IPS-15b (cell line): ENCODE results near the gene CAPN14.
"Not testable (repeated sequence)": the region's sequence is repeated elsewhere in the genome, so short reads cannot be mapped to it uniquely, and the experiment has no call there.

ENCODE experiments used
- H3K27me3 ChIP-seq: one replicate; pipeline ENCODE4 v1.6.1; 2013; ENCODE audit warnings: low read length; ENCODE audit not compliant: control insufficient read depth, insufficient read depth
- H3K36me3 ChIP-seq: one replicate; pipeline ENCODE4 v1.6.1; 2013; ENCODE audit warnings: low read length; ENCODE audit not compliant: control insufficient read depth, insufficient read depth
- H3K4me1 ChIP-seq: one replicate; pipeline ENCODE4 v1.6.1; 2013; ENCODE audit warnings: mild to moderate bottlenecking, low read length; ENCODE audit not compliant: control insufficient read depth, insufficient read depth
- H3K4me3 ChIP-seq: one replicate; pipeline ENCODE4 v1.5.1; 2013; ENCODE audit warnings: low read depth, low read length
- H3K9ac ChIP-seq: one replicate; pipeline ENCODE4 v1.6.1; 2013; ENCODE audit warnings: low read depth, mild to moderate bottlenecking, low read length
- H3K9me3 ChIP-seq: one replicate; pipeline ENCODE4 v1.6.1; 2013; ENCODE audit warnings: mild to moderate bottlenecking, low read length; ENCODE audit not compliant: control insufficient read depth, insufficient read depth

The CAPN14 gene

DNA sequence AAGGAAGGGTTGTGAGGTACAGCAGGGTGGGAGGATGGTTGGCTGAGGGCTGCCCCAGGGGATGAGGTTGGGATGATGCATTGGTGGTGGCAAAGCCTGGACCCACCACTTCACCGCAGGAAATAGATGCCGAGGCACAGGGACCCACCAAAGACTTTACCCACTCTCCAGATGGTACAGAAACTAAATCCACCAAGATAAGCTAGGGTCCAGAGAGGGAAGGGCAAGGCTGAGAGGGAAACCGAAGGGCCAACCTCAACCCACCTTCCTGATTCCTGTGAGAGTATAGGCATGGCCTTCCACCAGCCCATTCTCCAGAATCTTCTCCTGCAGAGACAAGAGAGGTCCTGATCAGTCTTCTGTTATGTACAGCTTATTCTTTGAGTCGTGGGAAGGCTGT, 18.1 kb downstream of the CAPN14 start:
- Histone ChIP-seq H3K9me3 (no peaks in the 10 kb centered on the region), H3K27me3 (no peaks in the 10 kb centered on the region)

DNA sequence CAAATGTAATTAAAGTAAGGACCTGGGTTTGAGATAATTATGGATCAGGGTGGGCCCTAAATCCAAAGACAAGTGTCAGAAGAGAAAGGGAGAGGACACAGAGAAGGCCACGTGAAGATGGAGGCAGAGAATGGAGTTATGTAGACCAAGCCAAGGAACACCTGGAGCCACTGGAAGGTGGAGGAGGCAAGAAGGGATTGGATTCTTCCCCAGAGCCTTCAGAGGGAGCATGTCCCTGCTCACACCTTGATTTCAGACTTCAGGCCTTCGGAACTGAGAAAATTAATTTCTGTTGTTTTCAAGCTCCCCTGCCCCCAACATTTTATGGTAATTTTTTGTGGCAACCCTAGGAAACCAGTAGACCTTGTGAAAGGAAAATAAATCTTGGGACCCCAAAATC, 19.6 kb downstream of the CAPN14 start:
- Histone ChIP-seq H3K9ac (no peak overlapping the region), H3K36me3 (no peaks in the 10 kb centered on the region), H3K27me3 (no peaks in the 10 kb centered on the region), H3K4me3 (no peak overlapping the region), H3K4me1 (peaks cover 3% of the 10 kb centered on the region), H3K9me3 (no peaks in the 10 kb centered on the region)

More for the DNA sequence above, 18.1 kb downstream of the CAPN14 start:
- peaks cover 3% of the 10 kb centered on the region for H3K4me1 ChIP-seq
- no peaks in the 10 kb centered on the region for H3K36me3 ChIP-seq
- no peak overlapping the region for H3K4me3 ChIP-seq
- no peak overlapping the region for H3K9ac ChIP-seq

DNA sequence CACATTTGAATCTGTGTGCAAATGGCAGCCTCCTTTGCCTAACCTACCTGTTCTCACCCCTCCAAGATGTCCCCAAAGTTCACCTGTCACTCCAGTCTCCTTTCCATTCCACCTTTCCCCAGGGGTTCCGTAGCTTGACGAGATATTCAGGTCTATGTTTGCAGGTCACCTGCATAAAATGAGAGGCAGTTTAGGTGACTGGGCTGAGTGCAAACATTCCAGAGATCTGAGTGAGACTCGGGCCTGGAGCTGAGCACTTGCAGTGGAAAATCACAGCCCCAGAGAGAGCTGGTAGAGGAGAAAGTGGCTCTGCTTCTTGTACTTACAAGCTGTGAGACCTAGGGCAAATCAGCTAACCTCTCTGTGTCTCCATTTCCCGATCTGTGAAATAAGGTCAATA, 20.1 kb downstream of the CAPN14 start:
- Histone ChIP-seq H3K9ac (no peak overlapping the region), H3K27me3 (no peaks in the 10 kb centered on the region), H3K4me1 (peaks cover 3% of the 10 kb centered on the region), H3K9me3 (no peaks in the 10 kb centered on the region), H3K4me3 (no peak overlapping the region), H3K36me3 (no peaks in the 10 kb centered on the region)

GRCh38 chr2:31196622-31197021, 20.7 kb downstream of the CAPN14 start:
- Histone ChIP-seq H3K4me3 (no peak overlapping the region), H3K36me3 (no peaks in the 10 kb centered on the region), H3K4me1 (peaks cover 3% of the 10 kb centered on the region), H3K9ac (no peak overlapping the region), H3K27me3 (no peaks in the 10 kb centered on the region), H3K9me3 (no peaks in the 10 kb centered on the region)

DNA sequence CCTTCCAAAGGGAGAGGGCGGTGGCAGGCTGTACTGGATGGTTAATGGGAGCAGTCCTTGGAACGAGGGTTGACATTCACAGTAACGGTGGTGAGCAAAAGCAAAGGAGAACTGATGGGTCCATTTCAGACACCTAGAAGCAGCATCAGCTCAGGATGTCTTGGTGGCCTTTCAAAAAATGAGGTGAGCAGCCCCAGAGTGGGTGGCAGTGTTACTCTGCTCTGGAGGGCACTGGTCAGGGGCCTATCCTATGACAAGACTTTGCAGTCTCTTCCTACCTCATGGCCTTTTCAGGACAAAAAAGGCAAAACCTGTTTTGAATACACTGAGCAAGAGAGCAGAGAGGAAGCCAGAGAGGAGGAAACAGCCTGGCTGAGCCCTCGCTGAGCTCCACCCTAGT, 23.5 kb downstream of the CAPN14 start:
- H3K4me1 ChIP-seq = peaks cover 3% of the 10 kb centered on the region
- H3K9me3 ChIP-seq = no peaks in the 10 kb centered on the region
- H3K9ac ChIP-seq = no peak overlapping the region
- H3K27me3 ChIP-seq = no peaks in the 10 kb centered on the region
- H3K4me3 ChIP-seq = no peak overlapping the region
- no peaks in the 10 kb centered on the region for H3K36me3 ChIP-seq

DNA sequence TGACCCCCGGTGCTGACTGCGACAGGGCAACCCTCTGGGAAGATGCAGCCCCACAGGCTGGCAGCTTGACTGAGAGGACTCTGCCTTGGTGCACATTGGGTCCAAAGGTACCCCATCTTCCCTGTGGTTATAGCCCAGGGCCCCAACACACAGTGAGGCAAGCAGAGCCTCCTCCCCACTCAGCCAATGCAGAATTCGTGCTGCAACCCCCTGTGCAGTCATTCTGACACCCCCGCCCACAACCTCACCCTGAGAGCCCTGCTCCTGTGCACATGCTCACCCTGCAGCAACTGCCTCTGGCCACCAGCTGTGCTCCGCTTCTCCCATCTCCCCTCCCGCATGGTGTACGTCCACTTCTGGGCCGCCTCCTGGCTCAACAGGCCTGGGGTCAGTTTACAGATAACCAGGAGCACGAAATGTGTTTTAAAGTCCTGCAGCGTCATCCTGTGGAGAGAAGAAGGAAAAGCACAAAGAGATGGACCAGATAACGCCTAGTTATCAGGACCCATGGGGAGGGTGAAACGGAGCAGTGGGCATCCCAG, 24.4 kb downstream of the CAPN14 start:
- Histone ChIP-seq H3K4me1 (peaks cover 3% of the 10 kb centered on the region), H3K36me3 (no peaks in the 10 kb centered on the region), H3K9me3 (no peaks in the 10 kb centered on the region), H3K9ac (no peak overlapping the region), H3K4me3 (no peak overlapping the region), H3K27me3 (no peaks in the 10 kb centered on the region)

GRCh38 chr2:31192396-31192795, 24.9 kb downstream of the CAPN14 start:
- Histone ChIP-seq H3K9ac (no peak overlapping the region), H3K9me3 (no peaks in the 10 kb centered on the region), H3K36me3 (no peaks in the 10 kb centered on the region), H3K27me3 (no peaks in the 10 kb centered on the region), H3K4me1 (peaks cover 3% of the 10 kb centered on the region), H3K4me3 (no peak overlapping the region)

DNA sequence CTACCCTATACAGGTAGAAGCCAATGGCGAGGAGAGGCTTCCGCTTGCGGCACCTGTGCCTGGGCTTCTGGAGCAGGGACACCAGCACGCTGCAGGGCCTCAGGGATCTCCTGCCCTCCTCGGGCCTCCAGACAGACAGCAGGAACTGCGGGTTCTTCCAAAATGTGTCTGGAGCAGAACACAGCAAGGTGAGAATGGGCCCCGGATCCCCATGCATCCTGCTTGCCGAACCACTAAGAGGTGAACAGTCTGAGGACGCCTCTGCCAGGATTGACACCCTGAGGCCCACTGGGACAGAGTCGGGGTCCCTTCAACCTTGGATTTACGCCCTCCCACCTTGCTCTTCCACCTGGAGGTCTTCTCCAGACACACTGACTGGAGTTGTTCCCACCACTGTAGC, 25.4 kb downstream of the CAPN14 start:
- H3K9ac ChIP-seq = no peak overlapping the region
- H3K36me3 ChIP-seq = no peaks in the 10 kb centered on the region
- H3K4me3 ChIP-seq = no peak overlapping the region
- H3K4me1 ChIP-seq = no peaks in the 10 kb centered on the region
- no peaks in the 10 kb centered on the region for H3K9me3 ChIP-seq
- no peaks in the 10 kb centered on the region for H3K27me3 ChIP-seq

- Histone ChIP-seq H3K4me1 (no peaks in the 10 kb centered on the region), H3K27me3 (peaks cover under 1% of the 10 kb centered on the region), H3K36me3 (no peaks in the 10 kb centered on the region), H3K9me3 (no peaks in the 10 kb centered on the region), H3K9ac (no peak overlapping the region), H3K4me3 (no peak overlapping the region)
These were observed 27.1 kb downstream of the CAPN14 start for GRCh38 chr2:31190188-31190587.

- no peak overlapping the region for H3K4me3 ChIP-seq
- no peaks in the 10 kb centered on the region for H3K4me1 ChIP-seq
- peaks cover 5% of the 10 kb centered on the region for H3K27me3 ChIP-seq
- H3K36me3 ChIP-seq = no peaks in the 10 kb centered on the region
- no peaks in the 10 kb centered on the region for H3K9me3 ChIP-seq
- no peak overlapping the region for H3K9ac ChIP-seq
These were observed 28.2 kb downstream of the CAPN14 start for GRCh38 chr2:31189141-31189540.

DNA sequence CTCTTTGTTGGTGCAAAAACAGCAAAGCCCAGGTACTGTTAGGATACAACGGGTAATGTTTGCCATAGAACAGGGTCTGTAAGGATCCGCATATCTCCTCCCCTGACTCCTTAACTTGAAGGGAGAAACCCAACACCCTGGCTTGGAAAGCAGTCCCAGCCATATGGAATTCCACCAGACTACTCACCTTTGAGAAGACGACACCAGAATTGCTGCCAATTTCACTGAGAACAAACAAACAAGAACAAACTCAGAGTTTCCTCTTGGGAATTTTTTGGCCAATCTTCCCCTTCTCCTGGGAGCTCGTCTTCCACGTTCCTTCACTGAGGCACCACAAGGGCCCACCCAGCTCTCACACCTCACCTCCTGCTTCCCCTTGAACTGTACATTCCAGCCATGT, 29.2 kb downstream of the CAPN14 start:
- Histone ChIP-seq H3K4me1 (no peaks in the 10 kb centered on the region), H3K36me3 (no peaks in the 10 kb centered on the region), H3K4me3 (no peak overlapping the region), H3K9ac (no peak overlapping the region), H3K9me3 (no peaks in the 10 kb centered on the region), H3K27me3 (peaks cover 5% of the 10 kb centered on the region)

- no peaks in the 10 kb centered on the region for H3K4me1 ChIP-seq
- H3K4me3 ChIP-seq = no peak overlapping the region
- peaks cover 5% of the 10 kb centered on the region for H3K27me3 ChIP-seq
- no peaks in the 10 kb centered on the region for H3K36me3 ChIP-seq
- no peak overlapping the region for H3K9ac ChIP-seq
- no peaks in the 10 kb centered on the region for H3K9me3 ChIP-seq
These were observed 30.1 kb downstream of the CAPN14 start for GRCh38 chr2:31187166-31187565.

GRCh38 chr2:31183973-31184372, 33.3 kb downstream of the CAPN14 start:
- not testable (repeated sequence) for H3K36me3 ChIP-seq, H3K4me3 ChIP-seq, H3K4me1 ChIP-seq, H3K9me3 ChIP-seq, H3K9ac ChIP-seq, H3K27me3 ChIP-seq
